Chondrocyte (in vitro differentiated cells): ENCODE results near the gene KCNK17. TPM values are rescaled to one million over a fixed set of nuclear protein-coding genes. Genes with fewer than 3 reads are reported as not detected.

Experiments used
- DNase-seq: peaks from one replicate; pipeline ENCODE4 v3.0.0; 2021; ENCODE audit warnings: mixed read lengths, low spot score
- H3K27ac Mint-ChIP-seq: one replicate; pipeline ENCODE4 v1.8.0; 2021; ENCODE audit warnings: mild to moderate bottlenecking, moderate library complexity, mixed read lengths; ENCODE audit not compliant: unreplicated experiment
- H3K27me3 Mint-ChIP-seq: 2 replicates; pipeline ENCODE4 v1.8.0; 2021; ENCODE audit warnings: low read depth, mixed read lengths
- H3K36me3 Mint-ChIP-seq: 2 replicates; pipeline ENCODE4 v1.8.0; 2021; ENCODE audit warnings: low read depth, mixed read lengths
- H3K4me1 Mint-ChIP-seq: 2 replicates; pipeline ENCODE4 v1.8.0; 2021; ENCODE audit warnings: low read depth, mild to moderate bottlenecking, mixed read lengths
- H3K4me3 Mint-ChIP-seq: one replicate; pipeline ENCODE4 v1.8.0; 2021; ENCODE audit warnings: mild to moderate bottlenecking, moderate library complexity, mixed read lengths; ENCODE audit not compliant: unreplicated experiment
- H3K9me3 Mint-ChIP-seq: 2 replicates; pipeline ENCODE4 v1.8.0; 2021; ENCODE audit warnings: low read depth, mixed read lengths
- CTCF ChIP-seq: fragments of 200-600 bp; sonication (generic); IDR thresholded peaks from 2 replicates; pipeline ENCODE4 v1.5.0; 2021; ENCODE audit warnings: antibody characterized with exemption, mild to moderate bottlenecking, moderate library complexity
- total RNA-seq: library from RNA; stranded (reverse); gene quantifications from 3 replicates; pipeline ENCODE4 v1.2.1, GENCODE V29; 2021

The KCNK17 gene
- total RNA-seq, 1 donor from 2014 or later: not detected

- Mint-ChIP-seq H3K36me3 (no peaks in the 10 kb centered on the region), H3K27ac (no peak overlapping the region), H3K4me1 (peaks cover 14% of the 10 kb centered on the region), H3K27me3 (peaks cover 2% of the 10 kb centered on the region), H3K9me3 (no peaks in the 10 kb centered on the region), H3K4me3 (no peak overlapping the region)
- TF ChIP-seq CTCF: no peak
- DNase-seq: no peak
These were observed 33.0 kb upstream of the KCNK17 start for GRCh38 chr6:39347206-39347605.

DNA sequence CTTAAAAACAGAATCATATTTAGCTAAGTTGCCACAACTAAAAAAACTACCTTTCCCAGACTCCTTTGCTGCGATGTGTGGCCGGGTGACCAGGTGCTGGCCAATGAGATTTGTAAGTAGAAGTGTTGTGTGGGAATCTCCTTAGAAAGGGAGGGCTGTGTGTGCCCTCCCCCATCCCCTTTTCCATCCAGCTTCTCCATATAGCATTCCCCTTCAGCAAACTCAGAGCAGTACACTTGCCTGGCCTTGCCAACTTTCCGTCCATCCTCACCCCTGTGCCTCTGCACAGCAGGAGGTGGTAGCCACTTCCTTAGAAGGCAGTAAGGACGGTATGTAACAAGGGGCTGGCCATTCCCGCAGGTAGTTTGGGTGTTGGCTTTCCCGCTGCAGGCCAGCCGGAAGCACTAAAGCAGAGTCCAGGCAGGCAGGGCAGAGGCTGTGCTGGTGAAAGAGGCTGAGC is 30.6 kb upstream of the KCNK17 start:
- TF ChIP-seq CTCF: no peak
- Mint-ChIP-seq H3K36me3 (no peaks in the 10 kb centered on the region), H3K27me3 (peaks cover 2% of the 10 kb centered on the region), H3K4me3 (no peak overlapping the region), H3K27ac (no peak overlapping the region), H3K4me1 (peaks cover 14% of the 10 kb centered on the region), H3K9me3 (no peaks in the 10 kb centered on the region)
- no peak for DNase-seq

DNA sequence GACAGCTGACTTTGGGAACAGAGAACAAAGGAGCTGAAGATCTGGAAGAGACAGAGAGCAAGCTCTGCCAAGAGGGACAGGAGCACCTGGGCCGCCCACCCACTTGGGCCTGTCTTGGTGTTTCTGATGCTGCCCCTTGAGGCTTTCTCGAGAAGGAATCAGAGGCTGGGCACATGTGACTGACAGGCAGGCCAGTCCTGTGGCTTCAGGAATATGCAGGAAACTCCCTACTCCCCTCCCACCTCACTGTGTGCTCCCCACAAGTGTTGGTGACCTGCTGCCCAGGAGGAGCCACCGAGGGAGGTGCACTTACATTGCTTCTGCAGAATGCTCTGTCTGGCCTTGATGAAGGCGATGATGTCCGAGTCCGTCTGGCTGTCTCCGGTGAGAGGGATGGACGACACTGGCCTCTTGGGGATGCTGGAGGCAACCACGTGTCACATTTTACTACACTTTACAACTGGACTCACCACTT is 29.2 kb upstream of the KCNK17 start:
- H3K36me3 Mint-ChIP-seq: no peaks in the 10 kb centered on the region
- no peak for DNase-seq
- peaks cover 8% of the 10 kb centered on the region for H3K27me3 Mint-ChIP-seq
- no peaks in the 10 kb centered on the region for H3K9me3 Mint-ChIP-seq
- TF ChIP-seq CTCF: no peak
- H3K27ac Mint-ChIP-seq: no peak overlapping the region
- no peak overlapping the region for H3K4me3 Mint-ChIP-seq
- peaks cover 14% of the 10 kb centered on the region for H3K4me1 Mint-ChIP-seq

DNA sequence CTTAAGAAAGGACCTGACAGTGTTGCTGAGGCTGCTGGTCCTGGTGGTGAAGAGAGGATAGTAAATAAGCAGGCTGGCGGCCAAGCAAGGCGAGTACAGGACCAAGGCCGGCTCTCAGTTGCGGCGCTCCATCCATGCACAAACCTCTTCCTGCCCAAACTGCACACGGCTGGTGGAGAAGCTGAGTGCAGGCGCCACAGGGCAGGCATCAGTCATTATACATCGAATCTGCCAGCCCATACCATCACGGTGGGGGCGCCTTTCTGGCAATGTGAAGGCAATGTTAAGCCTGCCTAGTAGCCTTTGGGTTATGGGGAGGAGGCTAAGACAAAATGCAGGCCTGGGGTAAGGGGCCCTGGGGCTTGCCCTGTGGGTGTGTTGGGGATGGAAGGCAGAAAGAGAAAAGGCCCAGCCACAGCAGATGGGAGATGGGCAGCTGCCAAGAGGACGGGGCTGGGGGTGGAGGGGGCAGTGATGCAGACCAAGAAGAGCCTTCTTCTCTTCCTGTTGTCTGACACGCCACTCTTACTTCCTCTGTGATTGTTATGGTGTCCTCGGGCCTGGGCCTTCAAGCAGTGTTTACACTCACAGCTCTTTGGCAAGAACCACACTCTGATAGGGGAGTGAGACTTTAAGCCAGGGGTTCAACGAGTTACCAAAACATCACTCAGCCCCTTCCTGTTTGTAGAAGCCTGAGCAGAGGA is 28.6 kb upstream of the KCNK17 start:
- no peak for TF ChIP-seq CTCF
- H3K9me3 Mint-ChIP-seq: no peaks in the 10 kb centered on the region
- no peak for DNase-seq
- H3K4me1 Mint-ChIP-seq: peaks cover 14% of the 10 kb centered on the region
- H3K36me3 Mint-ChIP-seq: no peaks in the 10 kb centered on the region
- H3K27ac Mint-ChIP-seq: no peak overlapping the region
- H3K4me3 Mint-ChIP-seq: no peak overlapping the region
- H3K27me3 Mint-ChIP-seq: peaks cover 12% of the 10 kb centered on the region

DNA sequence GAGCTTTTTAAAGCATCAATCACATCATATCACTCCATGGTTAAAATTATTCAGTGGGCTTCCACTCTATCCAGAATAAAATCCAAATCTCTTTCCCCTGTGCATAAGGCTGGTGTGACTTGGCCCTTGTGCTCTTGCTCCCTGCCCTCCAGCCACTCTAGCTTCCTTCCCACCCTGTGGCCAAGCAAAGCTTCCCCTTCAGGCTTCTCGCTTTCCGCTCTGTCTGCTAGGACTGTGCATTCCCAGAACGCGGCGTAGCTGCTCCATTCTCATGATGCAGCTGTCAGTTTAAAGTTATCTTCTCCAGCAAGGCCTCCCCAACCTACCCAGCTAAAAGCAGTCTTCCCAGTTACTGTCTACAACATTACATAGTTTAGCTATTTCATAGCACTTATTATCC is 27.7 kb upstream of the KCNK17 start:
- H3K27ac Mint-ChIP-seq: no peak overlapping the region
- no peak overlapping the region for H3K4me3 Mint-ChIP-seq
- H3K4me1 Mint-ChIP-seq: peaks cover 14% of the 10 kb centered on the region
- no peak for DNase-seq
- no peaks in the 10 kb centered on the region for H3K36me3 Mint-ChIP-seq
- H3K9me3 Mint-ChIP-seq: no peaks in the 10 kb centered on the region
- TF ChIP-seq CTCF: no peak
- H3K27me3 Mint-ChIP-seq: peaks cover 13% of the 10 kb centered on the region
